Measurements from ENCODE around the gene KDM5C. TPM values are rescaled to one million over a fixed set of nuclear protein-coding genes. Genes with fewer than 3 reads are reported as not detected.

The KDM5C gene
- total RNA-seq (358 TPM), polyA plus RNA-seq (10 to 100 TPM; 22.0 to 34.8 (median 27.8) TPM)

DNA sequence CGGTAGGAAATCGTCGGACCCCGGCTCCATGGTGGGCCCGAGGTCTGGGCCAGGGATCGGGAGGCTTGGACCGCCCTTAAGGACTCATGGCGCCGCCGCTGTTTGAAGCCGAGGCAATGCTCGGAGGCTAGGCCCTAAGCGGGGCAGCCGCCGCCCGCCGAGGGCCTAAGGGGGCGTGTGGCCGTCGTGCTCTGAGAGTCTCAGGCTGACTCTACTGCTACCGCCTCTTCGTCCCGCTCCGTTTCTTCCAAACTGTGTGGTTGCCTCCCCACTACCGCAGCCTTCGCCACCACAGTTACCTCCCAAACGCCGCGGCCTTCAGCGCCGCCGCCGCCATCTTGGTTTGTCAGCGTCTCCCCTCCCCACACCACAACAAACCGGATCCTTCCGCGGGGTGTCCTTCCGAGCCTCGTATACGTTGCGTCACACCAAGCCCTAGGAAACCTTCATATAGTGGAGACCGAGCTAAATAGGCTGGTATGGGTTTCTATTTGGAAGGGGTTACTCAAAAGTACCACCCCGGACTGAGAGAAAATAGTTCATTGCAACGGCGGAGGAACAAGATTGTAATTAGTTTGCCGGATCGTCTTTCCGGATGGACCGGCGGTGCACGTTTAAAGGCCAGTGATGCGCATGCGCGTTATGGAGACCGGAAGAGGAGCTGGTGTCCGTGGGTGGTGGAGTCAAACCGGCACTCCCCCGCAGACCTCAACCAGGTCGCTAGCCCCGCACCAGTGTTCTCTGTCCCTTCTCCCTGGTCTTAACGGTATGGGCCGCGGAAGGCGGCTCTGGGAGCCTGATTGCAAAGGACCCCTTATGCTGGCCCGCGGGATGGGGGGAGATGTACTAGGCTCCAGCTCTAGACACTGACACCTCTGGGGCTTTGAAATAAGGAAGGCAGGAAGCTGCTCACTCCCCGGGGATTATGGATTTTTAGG is at the start of gene KDM5C:
Gene KDM5C, minus strand, starts transcription at position 348 of the 938 bp plus-strand sequence. Its CDS starts 318 bp downstream, at position 30.
- Histone ChIP-seq H3K27me3 (ENCODE audit: control insufficient read depth, insufficient read depth, low read length) (no peaks in the 10 kb centered on the region), H3K4me3 (ENCODE audit: low read depth, low read length) (peak within 1 kb of the TSS; percentile 96), H3K9me3 (ENCODE audit: control insufficient read depth in 2 of 2, low read length in 2 of 2) (no peaks in the 10 kb centered on the region), H3K4me1 (ENCODE audit: control insufficient read depth, insufficient read depth, low read length, poor library complexity, severe bottlenecking) (peaks cover 33% of the 10 kb centered on the region), H3K27ac (ENCODE audit: insufficient read depth, low read length, poor library complexity, severe bottlenecking) (peak within 1 kb of the TSS; percentile 81), H3K36me3 (ENCODE audit: control insufficient read depth, insufficient read depth, low read length) (peaks cover 7% of the 10 kb centered on the region)
- peak within 1 kb of the TSS; percentile 99 to 100 (median 99) for H3K27ac Mint-ChIP-seq
- peak within 1 kb of the TSS; percentile 96 to 100 (median 98) for H3K4me3 Mint-ChIP-seq
- peaks cover 18% of the 10 kb centered on the region for H3K36me3 Mint-ChIP-seq
- H3K9me3 Mint-ChIP-seq, result peaks cover 0 to 2% (median 0%) of the 10 kb centered on the region in 7 donors
- ATAC-seq (ENCODE audit: low read depth in 2 of 2) (peak; percentile 77 to 78), DNase-seq (peak; percentile 80 to 97 (median 97))
- peaks cover 10% of the 10 kb centered on the region for H3K27me3 Mint-ChIP-seq
- H3K4me1 Mint-ChIP-seq, result peaks cover 19 to 61% (median 24%) of the 10 kb centered on the region in 4 donors

DNA sequence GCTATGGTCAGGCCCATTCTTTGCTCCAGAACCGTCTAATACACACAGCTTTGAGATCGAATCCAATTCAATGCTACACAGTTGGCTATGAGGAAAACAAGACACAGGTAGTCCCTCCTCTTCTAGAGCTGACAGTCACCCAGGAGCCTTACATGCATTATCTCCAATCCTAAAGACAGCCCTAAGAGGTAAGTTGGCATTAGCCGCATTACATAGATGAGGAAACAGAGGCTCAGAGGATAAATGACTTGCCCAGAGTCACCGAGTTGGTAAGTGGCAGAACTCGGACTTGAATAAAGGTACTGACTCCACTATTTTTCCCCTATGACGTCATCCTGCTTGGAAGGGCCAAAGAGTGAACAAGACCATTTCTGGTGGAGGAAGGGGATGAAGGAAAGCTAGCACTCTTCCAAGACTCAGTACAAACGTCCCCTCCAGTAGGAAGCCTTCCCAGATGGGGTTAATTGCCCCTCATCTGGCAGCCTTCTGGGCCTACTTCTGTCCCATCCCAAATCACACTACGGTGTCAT is 47.9 kb upstream of the KDM5C start:
- Histone ChIP-seq H3K36me3 (ENCODE audit: control insufficient read depth, insufficient read depth, low read length) (no peaks in the 10 kb centered on the region), H3K27me3 (ENCODE audit: control insufficient read depth, insufficient read depth, low read length) (no peaks in the 10 kb centered on the region), H3K4me1 (ENCODE audit: control insufficient read depth, insufficient read depth, low read length, poor library complexity, severe bottlenecking) (no peaks in the 10 kb centered on the region), H3K9me3 (ENCODE audit: control insufficient read depth in 2 of 2, low read length in 2 of 2) (no peaks in the 10 kb centered on the region), H3K27ac (ENCODE audit: insufficient read depth, low read length, poor library complexity, severe bottlenecking) (no peak overlapping the region), H3K4me3 (ENCODE audit: low read depth, low read length) (no peak overlapping the region)
- ATAC-seq (ENCODE audit: low read depth in 2 of 2) (no peak), DNase-seq (no peak)
- H3K27ac Mint-ChIP-seq, result no peak overlapping the region
- H3K4me3 Mint-ChIP-seq, result no peak overlapping the region
- H3K4me1 Mint-ChIP-seq, result no peaks in the 10 kb centered on the region
- no peaks in the 10 kb centered on the region for H3K9me3 Mint-ChIP-seq
- H3K27me3 Mint-ChIP-seq, result no peaks in the 10 kb centered on the region
- no peaks in the 10 kb centered on the region for H3K36me3 Mint-ChIP-seq

DNA sequence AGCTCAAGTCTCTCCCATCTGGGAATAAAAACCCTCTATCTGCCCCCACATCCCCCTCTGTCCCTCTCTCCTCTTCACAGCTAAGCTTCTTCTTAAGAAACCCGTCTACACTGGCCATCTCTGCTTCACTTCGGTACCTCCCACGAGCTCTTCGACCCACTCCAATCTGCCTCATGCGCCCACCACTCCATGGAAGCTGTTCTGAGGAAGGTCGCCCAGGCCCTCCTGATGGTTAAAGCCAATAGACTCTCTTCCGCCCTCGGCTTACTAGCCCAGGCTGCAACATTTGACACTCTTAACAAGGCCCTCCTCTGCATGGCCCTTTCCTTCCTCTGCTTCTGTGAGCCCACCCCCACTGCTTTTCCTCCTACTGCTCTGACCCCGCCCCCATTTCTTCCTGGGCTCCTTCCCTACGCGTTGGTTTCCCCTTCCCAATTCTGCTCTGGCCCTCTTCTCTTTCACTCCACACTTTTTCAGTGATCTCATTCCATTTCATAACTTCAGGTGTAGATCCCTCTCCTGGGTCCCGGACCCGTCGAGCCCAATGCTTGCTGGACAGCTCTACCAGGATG is 44.6 kb upstream of the KDM5C start:
- Mint-ChIP-seq H3K9me3 (no peaks in the 10 kb centered on the region), H3K27ac (no peak overlapping the region), H3K4me3 (no peak overlapping the region), H3K27me3 (peaks cover 9% of the 10 kb centered on the region), H3K36me3 (no peaks in the 10 kb centered on the region), H3K4me1 (no peaks in the 10 kb centered on the region)
- ATAC-seq (ENCODE audit: low read depth in 2 of 2), result no peak
- Histone ChIP-seq H3K4me3 (ENCODE audit: low read depth, low read length) (no peak overlapping the region), H3K36me3 (ENCODE audit: control insufficient read depth, insufficient read depth, low read length) (no peaks in the 10 kb centered on the region), H3K4me1 (ENCODE audit: control insufficient read depth, insufficient read depth, low read length, poor library complexity, severe bottlenecking) (no peaks in the 10 kb centered on the region), H3K27ac (ENCODE audit: insufficient read depth, low read length, poor library complexity, severe bottlenecking) (no peak overlapping the region), H3K27me3 (ENCODE audit: control insufficient read depth, insufficient read depth, low read length) (no peaks in the 10 kb centered on the region), H3K9me3 (ENCODE audit: control insufficient read depth in 2 of 2, low read length in 2 of 2) (no peaks in the 10 kb centered on the region)
- DNase-seq, result no peak

DNA sequence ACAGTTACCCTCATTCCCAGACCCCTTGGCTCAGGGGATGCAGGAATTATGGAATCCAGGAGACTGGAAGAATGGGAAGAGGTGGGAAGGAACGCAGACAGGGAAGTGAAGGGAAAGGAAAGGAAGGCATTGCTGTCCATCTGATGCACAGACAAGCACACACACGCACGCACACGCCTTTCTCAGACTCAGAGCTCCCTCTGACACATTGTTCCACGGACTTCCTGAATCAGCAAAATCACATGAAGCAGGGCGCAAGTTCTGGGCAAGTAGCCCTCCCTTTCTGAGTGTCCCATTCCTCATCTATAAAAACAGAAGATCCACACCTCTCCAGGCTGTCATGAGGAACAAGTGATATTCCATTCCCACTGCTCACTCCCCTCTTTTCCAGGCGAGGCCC is 43.2 kb upstream of the KDM5C start:
- Mint-ChIP-seq H3K27me3 (peaks cover 13% of the 10 kb centered on the region), H3K4me1 (peaks cover 0 to 3% (median 1%) of the 10 kb centered on the region in 4 donors), H3K9me3 (no peaks in the 10 kb centered on the region)

DNA sequence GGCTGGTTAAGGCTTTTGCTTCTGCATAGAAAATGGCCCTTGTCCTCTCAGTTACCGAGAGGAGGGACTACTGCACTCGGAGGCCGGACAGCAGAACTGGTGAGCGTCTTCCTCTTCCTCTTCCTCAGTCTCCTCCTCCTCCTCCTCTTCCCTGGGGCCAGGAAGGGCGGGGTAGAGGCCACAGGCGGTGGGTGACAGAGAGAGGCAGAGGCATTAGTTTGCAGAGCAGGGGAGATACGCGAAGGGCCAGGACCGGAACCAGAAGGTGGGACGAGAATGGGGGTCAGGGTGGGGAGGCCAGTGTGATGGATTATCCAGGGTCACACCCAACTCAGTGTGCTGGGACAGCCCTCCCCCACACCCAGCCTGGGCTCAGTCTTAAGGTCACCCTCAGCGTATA is 41.9 kb upstream of the KDM5C start:
- H3K27me3 Mint-ChIP-seq, result peaks cover 13% of the 10 kb centered on the region
- no peak overlapping the region for H3K4me3 ChIP-seq (ENCODE audit: low read depth, low read length)
- H3K36me3 Mint-ChIP-seq, result no peaks in the 10 kb centered on the region
- H3K9me3 Mint-ChIP-seq, result no peaks in the 10 kb centered on the region
- ATAC-seq (ENCODE audit: low read depth in 2 of 2) (no peak), DNase-seq (no peak)
- no peak overlapping the region for H3K27ac Mint-ChIP-seq
- H3K9me3 ChIP-seq (ENCODE audit: control insufficient read depth in 2 of 2, low read length in 2 of 2), result no peaks in the 10 kb centered on the region
- no peak overlapping the region for H3K4me3 Mint-ChIP-seq
- no peaks in the 10 kb centered on the region for H3K4me1 ChIP-seq (ENCODE audit: control insufficient read depth, insufficient read depth, low read length, poor library complexity, severe bottlenecking)
- no peaks in the 10 kb centered on the region for H3K27me3 ChIP-seq (ENCODE audit: control insufficient read depth, insufficient read depth, low read length)
- H3K36me3 ChIP-seq (ENCODE audit: control insufficient read depth, insufficient read depth, low read length), result no peaks in the 10 kb centered on the region
- no peak overlapping the region for H3K27ac ChIP-seq (ENCODE audit: insufficient read depth, low read length, poor library complexity, severe bottlenecking)
- peaks cover 0 to 11% (median 3%) of the 10 kb centered on the region in 4 donors for H3K4me1 Mint-ChIP-seq

More for the DNA sequence above, 43.2 kb upstream of the KDM5C start:
- H3K4me1 ChIP-seq (ENCODE audit: control insufficient read depth, insufficient read depth, low read length, poor library complexity, severe bottlenecking), result no peaks in the 10 kb centered on the region
- DNase-seq (no peak), ATAC-seq (ENCODE audit: low read depth in 2 of 2) (no peak)
- Mint-ChIP-seq H3K27ac (no peak overlapping the region), H3K36me3 (no peaks in the 10 kb centered on the region), H3K4me3 (no peak overlapping the region)
- H3K27me3 ChIP-seq (ENCODE audit: control insufficient read depth, insufficient read depth, low read length), result no peaks in the 10 kb centered on the region
- no peak overlapping the region for H3K4me3 ChIP-seq (ENCODE audit: low read depth, low read length)
- H3K36me3 ChIP-seq (ENCODE audit: control insufficient read depth, insufficient read depth, low read length), result no peaks in the 10 kb centered on the region
- no peak overlapping the region for H3K27ac ChIP-seq (ENCODE audit: insufficient read depth, low read length, poor library complexity, severe bottlenecking)
- H3K9me3 ChIP-seq (ENCODE audit: control insufficient read depth in 2 of 2, low read length in 2 of 2), result no peaks in the 10 kb centered on the region

DNA sequence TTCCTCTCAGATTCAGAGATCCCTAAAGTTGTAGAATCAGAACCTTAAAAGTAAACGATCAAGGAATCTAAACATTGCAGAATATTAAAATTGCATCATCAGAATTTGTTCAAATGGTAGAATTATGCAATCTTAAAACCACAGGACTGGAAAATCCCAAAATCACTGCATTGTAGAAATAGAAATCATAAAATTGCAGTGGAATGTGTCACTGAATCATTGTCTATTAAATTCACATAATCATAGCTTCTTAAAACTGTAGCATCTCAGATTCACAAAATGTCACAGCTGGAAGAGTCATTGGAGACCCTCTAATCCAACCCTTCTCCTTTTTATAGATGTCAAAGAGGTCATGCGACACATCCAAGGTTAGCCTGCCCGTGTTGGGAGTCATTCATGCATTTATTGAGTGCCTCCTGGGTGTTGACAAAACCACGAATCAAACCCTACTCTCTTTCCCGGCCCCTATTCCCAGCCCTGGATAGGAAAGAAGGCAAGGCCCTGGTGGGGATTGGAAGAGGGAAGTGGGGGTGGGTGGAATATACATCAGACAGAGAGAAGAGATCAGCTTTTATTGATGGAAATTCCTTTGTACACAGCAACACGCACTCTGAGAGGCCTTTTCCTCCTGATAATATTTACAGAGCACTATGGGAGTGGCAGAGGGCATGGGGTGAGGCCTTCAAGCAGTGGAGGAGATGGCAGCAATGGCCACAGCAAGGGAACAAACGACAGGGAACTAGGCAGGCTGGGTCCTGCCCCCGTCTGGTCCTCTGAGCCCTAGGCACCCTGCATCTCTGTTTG is 41.0 kb upstream of the KDM5C start:
- Histone ChIP-seq H3K9me3 (ENCODE audit: control insufficient read depth in 2 of 2, low read length in 2 of 2) (no peaks in the 10 kb centered on the region), H3K27me3 (ENCODE audit: control insufficient read depth, insufficient read depth, low read length) (no peaks in the 10 kb centered on the region), H3K4me1 (ENCODE audit: control insufficient read depth, insufficient read depth, low read length, poor library complexity, severe bottlenecking) (no peaks in the 10 kb centered on the region), H3K27ac (ENCODE audit: insufficient read depth, low read length, poor library complexity, severe bottlenecking) (no peak overlapping the region), H3K36me3 (ENCODE audit: control insufficient read depth, insufficient read depth, low read length) (no peaks in the 10 kb centered on the region), H3K4me3 (ENCODE audit: low read depth, low read length) (no peak overlapping the region)
- no peak overlapping the region for H3K27ac Mint-ChIP-seq
- H3K9me3 Mint-ChIP-seq, result no peaks in the 10 kb centered on the region
- peaks cover 13% of the 10 kb centered on the region for H3K27me3 Mint-ChIP-seq
- H3K4me1 Mint-ChIP-seq, result peaks cover 0 to 16% (median 8%) of the 10 kb centered on the region in 4 donors
- H3K36me3 Mint-ChIP-seq, result no peaks in the 10 kb centered on the region
- H3K4me3 Mint-ChIP-seq, result no peak overlapping the region
- ATAC-seq (ENCODE audit: low read depth in 2 of 2) (no peak), DNase-seq (no peak)

DNA sequence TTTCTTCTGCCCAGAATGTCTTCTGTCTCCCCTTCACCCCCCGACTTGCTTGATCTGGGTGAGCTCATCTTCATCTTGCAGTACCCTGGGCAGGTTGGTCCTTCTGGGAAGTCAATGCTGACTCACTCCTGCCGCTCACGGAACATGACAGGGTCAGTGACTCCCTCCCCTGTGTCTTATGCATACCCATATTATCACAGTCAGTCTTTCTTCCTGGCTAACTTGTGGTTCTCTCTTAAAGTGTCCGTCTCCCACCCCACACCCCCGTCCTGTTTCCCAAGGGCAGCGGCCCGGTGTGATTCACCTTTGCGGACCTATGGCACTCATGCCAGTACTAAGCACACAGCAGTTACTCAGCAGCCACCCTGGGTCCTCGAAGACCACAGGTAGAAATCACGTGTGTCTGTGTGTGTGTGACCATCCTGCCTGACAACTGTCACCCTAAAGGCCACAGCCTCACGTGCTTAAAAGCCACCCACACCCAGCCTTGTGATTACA is 38.6 kb upstream of the KDM5C start:
- Histone ChIP-seq H3K4me3 (ENCODE audit: low read depth, low read length) (no peak overlapping the region), H3K4me1 (ENCODE audit: control insufficient read depth, insufficient read depth, low read length, poor library complexity, severe bottlenecking) (no peaks in the 10 kb centered on the region), H3K27ac (ENCODE audit: insufficient read depth, low read length, poor library complexity, severe bottlenecking) (no peak overlapping the region), H3K9me3 (ENCODE audit: control insufficient read depth in 2 of 2, low read length in 2 of 2) (no peaks in the 10 kb centered on the region), H3K36me3 (ENCODE audit: control insufficient read depth, insufficient read depth, low read length) (no peaks in the 10 kb centered on the region), H3K27me3 (ENCODE audit: control insufficient read depth, insufficient read depth, low read length) (no peaks in the 10 kb centered on the region)
- H3K4me1 Mint-ChIP-seq, result peaks cover 0 to 16% (median 8%) of the 10 kb centered on the region in 4 donors
- H3K36me3 Mint-ChIP-seq, result no peaks in the 10 kb centered on the region
- DNase-seq, result no peak
- ATAC-seq (ENCODE audit: low read depth in 2 of 2), result no peak
- no peak overlapping the region for H3K4me3 Mint-ChIP-seq
- no peak overlapping the region for H3K27ac Mint-ChIP-seq
- H3K27me3 Mint-ChIP-seq, result peaks cover 17% of the 10 kb centered on the region
- no peaks in the 10 kb centered on the region for H3K9me3 Mint-ChIP-seq
